Measurements from ENCODE around the gene AP1S3.

AP1S3 gene

DNA sequence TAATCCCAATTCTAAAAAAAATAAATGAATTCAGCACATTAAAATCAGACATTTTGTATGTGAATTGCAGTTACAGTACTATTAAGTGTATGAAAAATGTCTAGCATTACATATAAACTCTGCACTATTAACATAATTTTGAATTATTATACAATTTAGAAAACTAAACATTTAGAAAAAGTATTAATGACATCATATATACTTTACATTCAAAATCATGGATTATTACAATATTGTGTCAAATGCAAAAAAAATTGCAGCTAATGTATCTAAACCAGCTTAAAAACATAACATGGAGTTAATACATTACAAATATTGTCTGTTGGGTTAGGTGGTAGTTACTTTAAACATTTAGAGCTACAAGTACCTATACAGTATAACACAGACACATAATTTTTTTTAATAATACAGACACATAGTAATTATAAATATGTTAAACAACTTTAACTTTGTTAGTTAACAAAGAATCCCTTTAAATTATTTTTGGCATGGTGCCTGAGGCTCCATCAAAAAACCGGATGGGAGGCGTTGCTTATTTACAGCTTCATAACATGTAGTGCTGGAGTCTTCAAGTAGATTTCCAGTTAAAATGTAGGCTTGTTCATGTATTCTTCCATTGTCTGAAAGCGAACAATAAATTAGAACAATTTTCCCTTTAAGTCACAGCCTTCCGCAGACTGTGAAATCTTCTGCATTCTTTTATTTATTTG lies 79.1 kb downstream of the AP1S3 start:
- peak; percentile 51 for FAIRE-seq

DNA sequence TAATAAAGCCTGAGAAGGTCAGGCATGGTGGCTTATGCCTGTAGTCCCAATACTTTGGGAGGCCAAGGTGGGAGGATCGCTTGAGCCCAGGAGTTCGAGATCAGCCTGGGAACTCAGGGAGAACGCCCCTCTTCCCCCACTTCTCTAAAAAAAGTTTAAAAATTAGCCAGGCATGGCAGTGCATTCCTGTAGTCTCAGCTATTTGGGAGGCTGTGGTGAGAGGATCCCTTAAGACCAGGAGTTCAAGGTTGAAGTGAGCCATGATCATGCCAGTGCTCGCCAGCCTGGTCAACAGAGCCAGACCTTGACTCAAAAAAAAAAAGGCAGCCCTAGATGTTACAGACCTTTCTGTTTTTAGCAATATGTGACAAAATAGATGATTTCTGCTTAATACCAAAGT lies 83.4 kb downstream of the AP1S3 start:
- FAIRE-seq: no peak

- peak; percentile 3 for FAIRE-seq
Measured at GRCh38 chr2:223751012-223751411, 86.4 kb downstream of the AP1S3 start.

DNA sequence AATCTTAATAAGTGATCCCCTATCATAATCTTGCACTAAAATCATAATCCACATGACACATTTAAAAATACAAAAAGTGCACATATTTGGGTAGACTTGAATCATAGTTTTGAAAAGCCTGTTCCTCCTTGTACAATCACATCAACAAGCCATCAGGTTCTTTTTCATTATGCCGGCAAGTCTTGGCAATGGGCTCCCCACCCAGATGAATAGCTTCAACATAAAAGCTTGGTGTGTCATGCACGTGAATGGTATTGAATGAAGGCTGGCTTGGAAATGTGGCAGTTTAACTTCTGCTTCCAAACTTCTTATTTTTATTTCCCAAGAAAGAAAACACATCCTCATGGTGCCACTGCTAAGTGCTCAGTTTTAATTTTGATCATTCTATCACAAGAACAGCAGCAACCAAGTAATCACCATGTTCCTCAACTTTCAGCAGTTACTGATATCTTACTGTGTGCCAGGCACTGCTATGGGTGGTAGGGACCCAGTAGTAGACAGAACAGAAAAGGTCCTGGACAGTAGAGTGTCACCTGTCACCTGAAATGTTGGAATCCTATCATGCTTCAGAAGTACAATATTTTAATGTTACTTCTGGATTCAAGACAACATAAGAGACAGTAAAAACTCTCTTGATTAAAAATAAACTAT lies 89.9 kb downstream of the AP1S3 start:
- FAIRE-seq: no peak

DNA sequence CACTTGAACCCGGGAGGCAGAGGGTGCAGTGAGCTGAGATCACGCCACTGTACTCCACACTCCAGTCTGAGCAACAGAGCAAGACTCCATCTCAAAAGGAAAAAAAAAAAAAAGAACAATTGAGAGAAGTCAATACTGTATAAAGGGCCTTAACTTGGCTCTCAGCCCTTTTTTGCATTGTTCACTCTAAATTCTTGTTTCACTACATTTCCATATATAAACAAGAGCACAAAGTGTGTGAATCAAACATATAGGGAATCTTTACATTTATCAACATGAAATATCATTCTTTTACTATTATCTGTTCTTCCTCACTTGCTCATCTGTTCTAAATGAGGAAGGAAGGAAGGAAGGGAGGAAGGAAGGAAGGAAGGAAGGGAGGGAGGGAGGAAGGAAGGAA lies 90.8 kb downstream of the AP1S3 start:
- FAIRE-seq: no peak

GRCh38 chr2:223744580-223744979 lies 92.8 kb downstream of the AP1S3 start:
- FAIRE-seq: no peak

- no peak for FAIRE-seq
Measured at GRCh38 chr2:223740679-223741078, 96.7 kb downstream of the AP1S3 start.

DNA sequence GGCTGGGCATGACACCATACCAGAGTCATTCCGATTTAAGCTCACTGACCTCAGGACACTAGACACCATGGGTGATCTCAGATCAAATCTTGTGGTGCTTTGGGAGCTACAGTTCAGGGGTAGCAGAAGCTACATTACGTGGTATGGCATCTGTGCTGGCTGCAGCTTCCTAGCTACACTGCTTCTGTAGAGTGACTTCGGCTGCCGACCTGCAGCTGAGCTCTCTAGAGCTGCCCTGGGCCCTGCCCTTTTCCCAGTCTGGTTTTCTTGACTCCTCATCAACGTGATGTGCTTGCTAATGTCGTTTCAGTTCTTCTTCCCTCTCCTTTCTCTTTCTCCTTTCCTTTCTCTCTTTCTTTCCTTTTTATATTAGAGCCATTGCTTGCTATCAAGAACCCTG lies 100.2 kb downstream of the AP1S3 start:
- no peak for FAIRE-seq

DNA sequence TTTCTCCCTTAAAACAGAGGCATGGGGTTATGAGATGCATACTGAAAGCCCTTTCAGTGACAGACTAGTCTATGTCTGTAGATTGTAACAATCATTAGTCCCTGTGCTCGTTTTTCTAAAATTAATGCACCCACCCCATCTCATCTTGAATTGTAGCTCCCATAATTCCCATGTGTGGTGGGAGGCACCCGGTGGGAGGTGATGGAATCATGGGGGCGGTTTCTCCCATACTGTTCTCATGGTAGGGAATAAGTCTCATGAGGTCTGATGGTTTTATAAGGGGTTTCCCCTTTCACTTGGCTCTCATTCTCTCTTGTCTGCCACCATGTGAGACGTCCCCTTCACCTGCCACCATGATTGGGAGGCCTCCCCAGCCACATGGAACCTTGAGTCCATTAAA lies 100.9 kb downstream of the AP1S3 start:
- no peak for FAIRE-seq

DNA sequence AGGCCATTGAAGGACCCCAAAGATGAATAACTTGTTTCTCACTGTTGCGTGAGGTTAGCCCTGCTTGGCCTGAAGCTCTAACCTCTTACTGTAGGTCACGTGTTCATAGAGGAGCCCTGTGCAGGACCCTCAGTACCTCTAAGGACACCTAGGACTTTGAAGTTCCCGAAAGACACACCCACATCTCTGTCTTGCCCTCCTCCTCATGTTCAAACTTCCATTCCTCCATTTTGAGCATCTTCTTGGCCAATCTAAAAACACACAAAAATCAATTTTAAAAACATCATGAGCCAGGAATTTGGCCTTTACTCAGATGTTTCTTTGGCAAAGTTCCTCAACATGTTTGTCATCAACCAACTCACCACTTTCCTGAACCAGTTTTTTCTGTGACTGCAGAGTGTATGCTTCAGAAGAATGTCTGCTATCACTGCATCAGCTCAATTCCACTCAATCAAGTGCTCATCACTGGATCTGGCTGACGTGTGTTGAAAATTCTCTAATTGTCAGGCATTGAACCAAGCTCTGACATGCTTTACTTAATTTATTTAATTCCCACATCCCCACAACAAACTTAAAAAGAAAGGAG lies 101.6 kb downstream of the AP1S3 start:
- no peak for FAIRE-seq

- no peak for FAIRE-seq
Measured at GRCh38 chr2:223735035-223735640, 102.2 kb downstream of the AP1S3 start.

- FAIRE-seq: no peak
Measured at GRCh38 chr2:223734346-223734745, 103.0 kb downstream of the AP1S3 start.

DNA sequence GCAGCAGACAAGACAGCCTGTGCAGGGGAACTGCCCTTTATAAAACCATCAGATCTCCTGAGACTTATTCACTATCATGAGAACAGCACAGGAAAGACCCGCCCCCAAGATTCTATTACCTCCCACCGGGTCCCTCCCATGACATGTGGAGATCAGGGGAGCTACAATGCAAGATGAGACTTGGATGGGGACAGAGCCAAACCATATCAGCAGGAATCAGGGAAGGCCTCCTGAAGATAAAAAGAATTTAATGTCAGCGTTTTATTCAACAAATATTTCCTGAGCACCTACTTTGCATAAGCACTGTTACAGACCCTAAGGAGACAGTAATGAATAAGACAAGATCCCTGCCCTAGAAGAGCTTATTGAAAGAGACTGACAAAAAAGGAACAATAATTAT lies 105.0 kb downstream of the AP1S3 start:
- FAIRE-seq: no peak

- no peak for FAIRE-seq
Measured at GRCh38 chr2:223731503-223731902, 105.9 kb downstream of the AP1S3 start.

- FAIRE-seq: no peak
Measured at GRCh38 chr2:223729781-223730180, 107.6 kb downstream of the AP1S3 start.

DNA sequence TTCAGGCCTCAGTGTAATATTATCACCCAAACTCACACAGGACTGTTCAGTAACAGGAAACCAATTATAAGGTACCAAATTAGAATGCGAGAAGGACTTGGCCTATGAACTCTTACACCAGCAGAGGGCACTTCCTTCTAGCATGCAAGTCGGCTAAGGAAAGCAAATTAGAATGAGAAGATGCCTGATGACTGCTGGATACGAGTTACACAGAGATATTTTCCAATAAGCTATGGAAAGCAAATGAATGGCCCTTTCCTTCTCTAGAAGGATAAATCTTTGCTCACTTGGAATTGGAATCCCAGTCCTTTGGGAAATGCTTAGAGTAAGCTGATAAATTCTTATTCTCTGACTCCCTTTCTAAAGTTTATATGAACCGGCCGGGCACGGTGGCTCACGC lies 109.8 kb downstream of the AP1S3 start:
- FAIRE-seq: peak; percentile 98

DNA sequence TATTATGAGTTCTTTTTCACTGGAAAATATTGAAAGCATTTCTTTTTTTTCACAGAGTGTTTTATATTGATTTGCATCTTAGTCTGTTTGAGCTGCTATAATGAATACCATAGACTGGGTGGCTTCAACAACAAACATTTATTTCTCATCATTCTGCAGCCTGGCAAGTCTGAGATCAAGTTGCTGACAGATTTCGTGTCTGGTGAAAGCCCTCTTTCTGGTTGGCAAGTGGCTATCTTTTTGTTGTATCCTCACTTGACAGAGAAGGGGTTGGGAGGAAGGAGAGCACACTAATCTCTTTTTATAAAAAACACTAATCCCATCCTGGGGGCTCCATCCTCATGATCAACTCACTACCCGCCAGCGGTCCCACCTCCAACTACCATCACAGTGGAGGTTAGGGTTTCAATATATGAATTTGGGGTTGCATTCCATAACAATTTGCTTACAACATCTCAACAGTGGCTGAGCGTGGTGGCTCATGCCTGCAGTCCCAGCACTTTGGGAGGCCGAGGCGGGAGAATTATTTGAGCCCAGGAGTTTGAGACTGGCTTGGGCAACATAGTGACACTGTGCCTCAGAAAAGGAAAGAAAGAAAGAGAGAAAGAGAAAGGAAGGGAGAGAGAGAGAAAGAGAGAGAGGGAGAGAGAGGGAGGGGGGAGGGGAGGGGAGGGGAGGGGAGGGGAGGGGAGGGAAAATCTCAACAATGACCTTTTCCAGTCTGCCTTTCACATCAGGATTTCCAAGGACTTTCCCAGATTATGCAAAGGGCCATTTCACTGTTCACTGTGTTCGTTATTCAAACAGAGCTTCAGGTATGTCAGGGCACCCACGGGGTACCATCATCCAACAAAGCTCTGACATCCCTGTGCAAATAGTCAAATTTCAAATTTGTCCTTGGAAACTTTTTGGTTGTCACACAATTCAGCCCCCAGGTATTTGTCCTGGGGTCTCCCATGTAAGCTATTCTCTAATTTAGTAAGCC lies 111.1 kb downstream of the AP1S3 start:
- FAIRE-seq: no peak

- FAIRE-seq: no peak
Measured at GRCh38 chr2:223725494-223725893, 111.9 kb downstream of the AP1S3 start.

DNA sequence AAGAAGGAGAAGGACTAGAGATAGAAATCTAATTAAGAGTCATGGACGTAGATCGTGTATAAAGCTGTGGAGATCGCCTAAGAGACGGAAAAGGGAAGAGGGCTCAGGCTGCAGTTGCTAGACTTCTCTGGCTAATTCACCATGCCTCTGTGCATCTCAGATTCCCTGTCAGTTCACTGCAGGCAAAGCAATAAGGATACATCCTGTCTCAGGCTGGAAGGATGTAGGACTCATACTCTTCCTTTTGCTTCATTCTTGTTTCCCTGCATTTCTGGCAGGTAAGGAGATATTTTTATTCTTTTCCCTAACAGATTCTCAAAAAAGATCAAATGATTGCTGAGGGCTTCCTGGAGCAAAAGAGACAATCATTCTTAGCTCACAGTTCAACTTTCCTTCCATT lies 112.5 kb downstream of the AP1S3 start:
- no peak for FAIRE-seq

GRCh38 chr2:223723954-223724411 lies 113.4 kb downstream of the AP1S3 start:
- peak; percentile 98 for FAIRE-seq

DNA sequence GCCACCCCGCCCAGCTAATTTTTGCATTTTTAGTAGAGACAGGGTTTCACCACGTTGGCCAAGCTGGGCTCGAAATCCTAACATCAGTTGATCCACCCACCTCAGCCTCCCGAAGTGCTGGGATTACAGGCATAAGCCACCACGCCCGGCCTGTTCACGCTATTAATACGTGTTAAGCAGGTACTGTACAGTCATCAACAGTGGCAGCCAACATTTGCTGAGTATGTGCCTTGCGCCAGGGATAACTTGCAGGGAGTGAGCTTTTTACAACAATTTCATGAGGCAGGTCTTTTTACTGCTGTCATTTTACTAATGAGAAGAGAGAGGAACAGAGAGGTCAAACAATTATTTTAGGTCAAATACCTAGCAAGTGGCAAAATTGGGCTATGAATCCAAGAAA lies 115.2 kb downstream of the AP1S3 start:
- peak; percentile 87 for FAIRE-seq

DNA sequence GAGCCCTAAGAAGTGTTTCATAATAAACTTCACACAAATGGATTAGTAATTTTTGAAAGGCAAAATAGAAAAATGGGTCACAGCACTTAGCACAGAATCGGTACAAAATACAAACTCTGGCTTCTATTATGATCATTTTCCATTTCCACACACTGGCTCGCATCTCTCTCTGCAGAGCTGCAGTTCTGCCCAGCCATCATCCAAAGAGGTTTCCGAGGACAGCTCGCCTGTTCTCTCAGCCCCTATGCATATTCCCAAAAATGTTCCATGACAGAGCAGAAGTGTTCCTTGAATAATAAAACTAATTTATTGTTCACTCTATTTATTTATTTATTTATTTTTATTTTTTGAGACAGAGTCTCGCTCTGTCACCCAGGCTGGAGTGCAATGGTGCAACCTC lies 115.6 kb downstream of the AP1S3 start:
- FAIRE-seq: no peak

DNA sequence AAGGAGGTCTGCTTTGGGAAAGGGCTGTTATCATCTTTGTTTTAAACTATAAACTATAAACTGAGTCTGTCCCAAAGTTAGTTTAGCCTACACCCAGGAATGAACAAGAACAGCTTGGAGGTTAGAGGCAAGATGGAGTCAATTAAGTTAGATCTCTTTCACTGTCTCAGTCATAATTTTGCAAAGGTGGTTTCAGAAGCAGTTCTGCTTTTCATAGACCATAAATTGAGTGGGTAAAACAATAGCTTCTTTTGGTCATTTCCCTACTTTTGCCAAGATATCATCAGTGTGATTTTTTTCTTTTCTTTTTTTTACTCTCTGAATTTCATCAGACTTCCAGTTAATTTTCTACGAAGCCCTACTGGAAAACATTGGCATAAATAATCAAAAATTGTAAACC lies 117.0 kb downstream of the AP1S3 start:
- no peak for FAIRE-seq
